Osteocyte (in vitro differentiated cells): Measurements from ENCODE around the gene TUBB2B. TPM values are rescaled to one million over a fixed set of nuclear protein-coding genes. Genes with fewer than 3 reads are reported as not detected.

Experiments
- DNase-seq: peaks from one replicate; pipeline ENCODE4 v3.0.0; 2021; ENCODE audit warnings: mixed read lengths; ENCODE audit not compliant: unreplicated experiment; ENCODE audit errors: extremely low spot score
- H3K27ac Mint-ChIP-seq: one replicate; pipeline ENCODE4 v1.8.0; 2021; ENCODE audit warnings: mild to moderate bottlenecking, mixed read lengths; ENCODE audit not compliant: unreplicated experiment
- H3K27me3 Mint-ChIP-seq: one replicate; pipeline ENCODE4 v1.8.0; 2021; ENCODE audit warnings: mixed read lengths; ENCODE audit not compliant: unreplicated experiment
- H3K36me3 Mint-ChIP-seq: one replicate; pipeline ENCODE4 v1.8.0; 2021; ENCODE audit warnings: mixed read lengths; ENCODE audit not compliant: unreplicated experiment
- H3K4me1 Mint-ChIP-seq: one replicate; pipeline ENCODE4 v1.8.0; 2021; ENCODE audit warnings: mixed read lengths; ENCODE audit not compliant: unreplicated experiment
- H3K4me3 Mint-ChIP-seq: one replicate; pipeline ENCODE4 v1.8.0; 2021; ENCODE audit warnings: mild to moderate bottlenecking, moderate library complexity, mixed read lengths; ENCODE audit not compliant: unreplicated experiment
- H3K9me3 Mint-ChIP-seq: one replicate; pipeline ENCODE4 v1.8.0; 2021; ENCODE audit warnings: mixed read lengths; ENCODE audit not compliant: unreplicated experiment
- CTCF ChIP-seq: fragments of 200-600 bp; sonication (generic); IDR thresholded peaks from 2 replicates; pipeline ENCODE4 v1.5.0; 2021; ENCODE audit warnings: antibody characterized with exemption, mild to moderate bottlenecking, moderate library complexity
- total RNA-seq: library from RNA; stranded (reverse); gene quantifications from 2 replicates; pipeline ENCODE4 v1.2.1, GENCODE V29; 2021

Gene TUBB2B
- total RNA-seq, 1 donor from 2014 or later: 61.7 TPM

- peaks cover 3% of the 10 kb centered on the region for H3K36me3 Mint-ChIP-seq
- DNase-seq: peak; percentile 98
- peaks cover 6% of the 10 kb centered on the region for H3K9me3 Mint-ChIP-seq
- peaks cover 26% of the 10 kb centered on the region for H3K4me1 Mint-ChIP-seq
- H3K27ac Mint-ChIP-seq: peak within 1 kb of the TSS; percentile 91
- H3K27me3 Mint-ChIP-seq: no peaks in the 10 kb centered on the region
- TF ChIP-seq CTCF: no peak
- H3K4me3 Mint-ChIP-seq: peak within 1 kb of the TSS; percentile 91
These were observed 31.5 kb upstream of the TUBB2B start, which contains the start of gene PSMG4 for GRCh38 chr6:3258720-3259490. Gene PSMG4, plus strand, starts transcription at chr6:3258947. Its CDS starts 76 bp downstream, at chr6:3259023.

GRCh38 chr6:3258201-3258600, 30.7 kb upstream of the TUBB2B start:
- H3K9me3 Mint-ChIP-seq: peaks cover 6% of the 10 kb centered on the region
- H3K4me3 Mint-ChIP-seq: peak overlapping the region; percentile 66
- DNase-seq: no peak
- no peaks in the 10 kb centered on the region for H3K27me3 Mint-ChIP-seq
- no peaks in the 10 kb centered on the region for H3K36me3 Mint-ChIP-seq
- H3K4me1 Mint-ChIP-seq: peaks cover 26% of the 10 kb centered on the region
- no peak for TF ChIP-seq CTCF
- H3K27ac Mint-ChIP-seq: no peak overlapping the region

- Mint-ChIP-seq H3K27me3 (no peaks in the 10 kb centered on the region), H3K4me1 (peaks cover 20% of the 10 kb centered on the region), H3K4me3 (no peak overlapping the region)
These were observed 26.1 kb upstream of the TUBB2B start for GRCh38 chr6:3253597-3253961.

GRCh38 chr6:3252861-3253596, 25.6 kb upstream of the TUBB2B start:
- no peak for DNase-seq
- Mint-ChIP-seq H3K4me1 (peaks cover 25% of the 10 kb centered on the region), H3K9me3 (peaks cover 6% of the 10 kb centered on the region), H3K4me3 (no peak overlapping the region), H3K36me3 (no peaks in the 10 kb centered on the region), H3K27me3 (no peaks in the 10 kb centered on the region), H3K27ac (no peak overlapping the region)
- TF ChIP-seq CTCF: no peak

More at GRCh38 chr6:3253597-3253961, 26.1 kb upstream of the TUBB2B start:
- no peaks in the 10 kb centered on the region for H3K36me3 Mint-ChIP-seq
- H3K9me3 Mint-ChIP-seq: peaks cover 6% of the 10 kb centered on the region
- TF ChIP-seq CTCF: no peak
- DNase-seq: no peak
- no peak overlapping the region for H3K27ac Mint-ChIP-seq

GRCh38 chr6:3252369-3252768, 24.9 kb upstream of the TUBB2B start:
- H3K9me3 Mint-ChIP-seq: peaks cover 6% of the 10 kb centered on the region
- no peak overlapping the region for H3K27ac Mint-ChIP-seq
- H3K4me3 Mint-ChIP-seq: no peak overlapping the region
- peaks cover 32% of the 10 kb centered on the region for H3K4me1 Mint-ChIP-seq
- no peaks in the 10 kb centered on the region for H3K27me3 Mint-ChIP-seq
- no peak for DNase-seq
- H3K36me3 Mint-ChIP-seq: no peaks in the 10 kb centered on the region
- TF ChIP-seq CTCF: no peak
